ENCODE results near the gene SERTAD2.

SERTAD2 gene

GRCh38 chr2:64641599-64641998 lies 12.1 kb downstream of the SERTAD2 start:
- no peak overlapping the region for H3K4me3 ChIP-seq (replicated peaks; ENCODE audit: low read depth, low read length)
- no peak for DNase-seq (ENCODE audit: extremely low read depth, low read depth)
- TF ChIP-seq CTCF (IDR thresholded peaks at IDR 0.05; ENCODE audit: low read depth, low read length, missing control alignments): no peak

- TF ChIP-seq CTCF (IDR thresholded peaks at IDR 0.05; ENCODE audit: low read depth, low read length, missing control alignments): no peak
- no peak overlapping the region for H3K4me3 ChIP-seq (replicated peaks; ENCODE audit: low read depth, low read length)
- no peak for DNase-seq (ENCODE audit: extremely low read depth, low read depth)
Measured at GRCh38 chr2:64640153-64641044, 13.3 kb downstream of the SERTAD2 start.

GRCh38 chr2:64639691-64640090 lies 14.0 kb downstream of the SERTAD2 start:
- H3K4me3 ChIP-seq (replicated peaks; ENCODE audit: low read depth, low read length): no peak overlapping the region
- DNase-seq (ENCODE audit: extremely low read depth, low read depth): no peak
- TF ChIP-seq CTCF (IDR thresholded peaks at IDR 0.05; ENCODE audit: low read depth, low read length, missing control alignments): no peak

- no peak for DNase-seq (ENCODE audit: extremely low read depth, low read depth)
- no peak overlapping the region for H3K4me3 ChIP-seq (replicated peaks; ENCODE audit: low read depth, low read length)
- no peak for TF ChIP-seq CTCF (IDR thresholded peaks at IDR 0.05; ENCODE audit: low read depth, low read length, missing control alignments)
Measured at GRCh38 chr2:64638502-64639120, 15.1 kb downstream of the SERTAD2 start.

GRCh38 chr2:64637931-64638330 lies 15.8 kb downstream of the SERTAD2 start:
- DNase-seq (ENCODE audit: extremely low read depth, low read depth): no peak
- no peak for TF ChIP-seq CTCF (IDR thresholded peaks at IDR 0.05; ENCODE audit: low read depth, low read length, missing control alignments)
- no peak overlapping the region for H3K4me3 ChIP-seq (replicated peaks; ENCODE audit: low read depth, low read length)

GRCh38 chr2:64637000-64637635 lies 16.6 kb downstream of the SERTAD2 start:
- TF ChIP-seq CTCF (IDR thresholded peaks at IDR 0.05; ENCODE audit: low read depth, low read length, missing control alignments): no peak
- no peak for DNase-seq (ENCODE audit: extremely low read depth, low read depth)
- H3K4me3 ChIP-seq (replicated peaks; ENCODE audit: low read depth, low read length): no peak overlapping the region
